T-helper 2 cell treated with Interferon-gamma antibody and Interleukin-4, amounts not matched to agents 100 ng/mL and 5 ng/mL, for 36 hours (primary cell): Measurements from ENCODE around the gene IL9R. TPM values are rescaled to one million over a fixed set of nuclear protein-coding genes. Genes with fewer than 3 reads are reported as not detected.
"Not testable (repeated sequence)": the region's sequence is repeated elsewhere in the genome, so short reads cannot be mapped to it uniquely, and the experiment has no call there.

Experiments
- intact Hi-C: fragments of 100-400 bp; cut with micrococcal nuclease; formaldehyde crosslinking; loops from one replicate; pipeline ENCODE4 v1.15.1; 2023
- total RNA-seq: library from RNA; stranded (reverse); gene quantifications from 2 replicates; pipeline ENCODE4 v1.2.3, GENCODE V29; 2022

IL9R gene, protein sequence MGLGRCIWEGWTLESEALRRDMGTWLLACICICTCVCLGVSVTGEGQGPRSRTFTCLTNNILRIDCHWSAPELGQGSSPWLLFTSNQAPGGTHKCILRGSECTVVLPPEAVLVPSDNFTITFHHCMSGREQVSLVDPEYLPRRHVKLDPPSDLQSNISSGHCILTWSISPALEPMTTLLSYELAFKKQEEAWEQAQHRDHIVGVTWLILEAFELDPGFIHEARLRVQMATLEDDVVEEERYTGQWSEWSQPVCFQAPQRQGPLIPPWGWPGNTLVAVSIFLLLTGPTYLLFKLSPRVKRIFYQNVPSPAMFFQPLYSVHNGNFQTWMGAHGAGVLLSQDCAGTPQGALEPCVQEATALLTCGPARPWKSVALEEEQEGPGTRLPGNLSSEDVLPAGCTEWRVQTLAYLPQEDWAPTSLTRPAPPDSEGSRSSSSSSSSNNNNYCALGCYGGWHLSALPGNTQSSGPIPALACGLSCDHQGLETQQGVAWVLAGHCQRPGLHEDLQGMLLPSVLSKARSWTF
- 219 and 225 TPM in 2 replicates for total RNA-seq

DNA sequence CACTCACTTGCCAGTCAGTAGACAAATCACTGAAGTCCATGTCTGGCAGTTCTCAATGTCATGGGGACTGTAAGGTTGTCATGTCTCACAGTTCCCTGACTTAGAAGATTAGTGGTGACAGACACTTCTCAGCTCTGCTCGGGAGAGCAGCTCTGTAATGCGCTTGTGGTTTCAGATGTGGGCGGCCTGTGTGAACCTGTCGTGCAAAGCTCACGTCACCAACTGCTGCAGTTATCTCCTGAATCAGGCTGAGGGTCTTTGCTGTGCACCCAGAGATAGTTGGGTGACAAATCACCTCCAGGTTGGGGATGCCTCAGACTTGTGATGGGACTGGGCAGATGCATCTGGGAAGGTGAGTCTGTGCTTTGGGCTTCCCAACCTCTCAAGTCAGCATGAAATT lies at the start of gene IL9R:
IL9R (plus strand) TSS at position 261 of the 400 bp plus-strand sequence; CDS start at position 325, 64 bp downstream.
- intact Hi-C loops, result loop anchor here (1.0 kb wide), 1 partner anchor 30 kb away; no protein-coding TSS in a partner anchor

DNA sequence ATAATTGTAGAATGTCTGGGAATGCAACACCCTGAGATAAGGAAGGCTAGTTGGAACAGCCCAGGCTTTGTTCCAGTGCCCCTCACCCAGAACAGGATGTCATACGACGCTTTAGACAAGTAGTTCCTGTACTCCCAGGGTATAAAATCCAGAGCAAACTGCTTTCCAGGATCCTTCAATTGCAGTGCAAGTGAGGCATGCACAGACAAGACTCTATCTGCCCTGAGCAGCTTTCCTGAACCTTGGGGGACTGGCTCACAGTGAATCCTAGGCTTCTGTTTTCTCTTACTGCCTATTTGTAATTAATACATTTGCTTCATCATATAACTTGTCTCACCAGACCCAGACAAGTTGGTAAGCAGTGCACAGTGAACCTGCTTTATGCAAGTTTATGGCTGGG lies 48.4 kb upstream of the IL9R start:
- intact Hi-C loops, result no loop called here

DNA sequence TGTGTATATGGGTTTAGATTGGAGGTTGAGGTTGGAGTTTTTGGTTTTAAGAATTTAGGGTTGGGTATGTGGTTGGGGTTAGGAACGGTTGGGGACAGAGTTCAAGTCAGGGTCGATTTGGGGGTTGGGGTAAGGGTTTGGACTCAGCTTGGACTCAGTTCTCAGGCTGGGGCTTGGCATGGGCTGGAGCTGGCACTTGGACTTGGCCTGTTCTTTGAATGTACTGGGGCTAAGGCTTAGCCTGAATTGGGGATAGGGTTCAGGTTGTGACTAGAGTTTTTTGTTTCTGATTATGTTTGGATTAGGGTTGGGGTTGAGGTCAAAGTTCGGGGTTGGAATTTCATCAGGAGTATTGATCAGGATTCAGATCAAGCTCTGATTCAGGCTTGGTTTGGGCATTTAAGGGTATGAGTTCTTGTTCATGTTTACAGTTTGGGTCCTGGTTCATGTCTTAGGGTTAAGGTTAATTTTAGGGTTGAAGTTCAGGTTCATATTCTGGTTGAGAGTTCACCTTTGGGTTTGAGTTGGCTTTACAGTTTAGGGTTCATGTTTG lies 46.2 kb upstream of the IL9R start:
- intact Hi-C loops, result no loop called here

DNA sequence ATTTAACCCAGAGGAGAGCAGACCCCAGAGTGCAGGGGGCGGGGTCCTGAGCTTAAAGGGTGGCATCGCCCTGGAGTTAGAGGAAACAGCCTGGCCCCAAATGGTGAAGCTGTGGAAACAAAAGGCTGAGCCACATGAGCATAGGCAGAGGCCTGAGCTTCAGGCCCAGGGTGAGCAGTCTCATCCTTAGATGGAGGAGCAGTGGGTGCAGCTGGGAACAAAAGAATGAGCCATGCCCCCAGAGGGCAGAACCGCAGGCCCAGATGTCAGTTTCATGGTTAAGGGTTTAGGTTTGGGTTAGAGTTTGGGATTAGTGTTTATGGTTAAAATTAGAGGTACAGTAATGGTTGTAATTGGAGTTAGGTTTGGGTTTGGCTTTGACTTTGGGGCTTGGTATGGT lies 44.4 kb upstream of the IL9R start:
- intact Hi-C loops, result no loop called here

DNA sequence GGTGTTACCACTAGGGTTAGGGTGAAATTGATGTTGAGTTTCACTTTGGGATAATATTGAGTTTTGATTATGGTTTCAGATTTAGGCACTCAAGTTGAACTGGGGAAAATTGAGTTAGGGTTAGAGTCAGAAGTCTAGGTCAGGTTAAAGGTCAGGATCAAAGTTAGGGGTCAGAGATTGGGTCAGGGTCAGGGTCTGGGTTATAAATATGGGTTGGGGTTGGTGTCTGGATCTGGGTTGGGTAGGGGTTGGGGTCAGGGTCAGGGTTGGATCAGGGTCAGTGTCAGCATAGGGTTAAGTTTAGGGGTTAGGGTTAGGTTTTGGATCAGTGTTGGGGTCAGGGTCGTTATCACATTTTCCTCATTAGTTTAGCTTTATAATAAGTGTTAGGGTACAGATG lies 42.7 kb upstream of the IL9R start:
- intact Hi-C loops, result no loop called here

DNA sequence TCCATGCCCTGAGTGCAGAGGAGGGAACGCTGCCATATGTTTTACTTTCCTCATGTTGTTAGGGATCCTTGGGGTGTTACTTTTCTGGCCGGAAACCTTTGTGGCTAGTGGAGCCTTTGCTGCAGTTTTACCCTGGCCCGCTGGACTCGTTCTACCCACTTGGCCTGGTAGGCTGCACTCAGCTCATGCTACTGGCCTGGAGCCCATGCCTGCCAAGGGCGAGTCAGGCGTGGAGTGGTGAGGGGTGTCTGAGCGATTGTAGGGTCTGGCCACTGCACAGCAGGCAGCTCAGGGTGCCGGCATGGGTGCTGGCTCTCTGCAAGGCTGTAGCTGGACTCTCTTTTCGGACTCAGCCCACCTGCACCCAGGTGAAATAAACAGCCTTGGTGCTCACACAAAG lies 41.4 kb upstream of the IL9R start:
- intact Hi-C loops, result no loop called here

DNA sequence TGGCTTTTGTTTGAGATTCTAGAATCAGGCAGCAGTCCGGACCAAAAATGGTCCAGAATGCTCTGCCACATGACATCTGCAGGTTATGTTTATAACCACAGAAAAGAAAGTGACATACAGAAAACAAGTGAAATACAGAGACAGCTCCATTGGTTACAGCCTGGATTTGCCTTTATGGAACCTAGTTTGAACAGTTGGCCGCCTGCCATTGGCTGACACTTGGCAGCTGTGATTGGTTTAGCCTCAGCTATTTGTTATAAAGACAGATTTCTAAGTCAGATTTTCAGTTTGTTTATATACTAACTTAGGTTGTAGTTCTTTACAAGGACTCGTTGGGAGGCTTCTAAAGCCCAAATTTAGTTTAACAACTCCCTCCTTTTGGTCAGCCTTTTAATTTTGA lies 40.8 kb upstream of the IL9R start:
- intact Hi-C loops, result no loop called here

DNA sequence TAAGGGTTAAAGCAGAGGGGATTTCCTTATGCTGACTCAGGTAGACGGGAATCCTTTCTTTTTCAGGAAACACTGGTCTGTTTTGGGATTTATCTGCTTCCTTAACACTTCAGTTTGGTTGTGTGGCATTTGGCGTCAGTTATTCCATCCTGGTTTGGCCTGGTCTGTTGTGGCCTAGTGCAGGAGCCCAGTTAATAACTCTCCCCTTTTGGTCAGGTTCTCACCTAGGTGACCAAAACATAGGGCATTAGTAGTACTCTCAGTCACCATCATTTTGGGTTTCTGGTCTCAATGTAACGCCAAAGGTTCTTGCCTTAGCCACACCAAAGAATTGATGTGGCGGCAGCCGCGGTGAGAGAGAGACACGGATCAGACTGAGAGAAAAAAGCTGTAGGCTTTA lies 39.7 kb upstream of the IL9R start:
- intact Hi-C loops, result no loop called here

DNA sequence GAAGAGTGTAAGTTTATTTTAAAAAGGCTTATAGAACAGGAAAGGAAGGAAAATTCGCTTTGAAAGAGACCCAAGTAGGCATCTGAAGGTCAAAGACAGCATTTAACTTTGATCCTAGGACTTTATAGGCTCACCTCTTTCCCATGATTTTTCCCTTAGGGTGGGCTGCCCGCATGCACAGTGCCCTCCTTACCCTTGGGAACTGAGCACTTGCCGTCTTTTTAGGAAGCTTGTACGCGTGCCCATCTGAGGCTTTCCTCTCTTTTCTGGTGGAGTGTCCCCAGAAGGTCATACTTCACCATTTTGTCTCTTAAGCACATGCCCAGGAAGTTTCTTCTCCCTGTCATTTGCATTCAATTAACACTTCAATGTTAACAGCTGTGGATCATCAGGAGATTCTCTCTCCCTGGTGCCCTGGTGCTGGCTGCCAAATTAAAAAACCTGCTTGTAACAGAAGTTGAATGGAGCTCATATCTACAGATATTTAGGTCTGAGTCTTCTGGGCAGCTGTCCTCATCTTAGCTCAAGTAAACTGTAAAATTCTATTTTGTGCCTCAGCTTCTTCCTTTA lies 38.4 kb upstream of the IL9R start:
- intact Hi-C loops, result no loop called here

DNA sequence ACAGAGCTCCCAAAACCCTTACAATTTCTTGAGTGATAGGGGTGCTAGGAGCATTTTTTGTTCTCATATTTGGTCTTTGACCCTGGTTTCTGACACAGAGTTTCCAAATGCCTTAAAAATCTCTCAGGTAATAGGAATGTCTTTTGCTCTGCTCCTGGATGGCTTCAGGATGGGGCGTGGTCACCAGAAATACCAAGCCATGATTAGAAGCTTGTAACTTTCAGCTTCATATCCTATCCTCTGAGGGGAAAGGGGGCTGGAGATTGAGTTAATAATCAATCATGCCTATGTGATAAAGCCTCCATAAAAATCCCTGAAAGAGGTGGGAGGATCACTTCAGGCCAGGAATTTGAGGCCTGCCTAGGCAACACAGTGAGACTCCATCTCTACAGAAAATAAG lies 34.6 kb upstream of the IL9R start:
- intact Hi-C loops, result no loop called here

DNA sequence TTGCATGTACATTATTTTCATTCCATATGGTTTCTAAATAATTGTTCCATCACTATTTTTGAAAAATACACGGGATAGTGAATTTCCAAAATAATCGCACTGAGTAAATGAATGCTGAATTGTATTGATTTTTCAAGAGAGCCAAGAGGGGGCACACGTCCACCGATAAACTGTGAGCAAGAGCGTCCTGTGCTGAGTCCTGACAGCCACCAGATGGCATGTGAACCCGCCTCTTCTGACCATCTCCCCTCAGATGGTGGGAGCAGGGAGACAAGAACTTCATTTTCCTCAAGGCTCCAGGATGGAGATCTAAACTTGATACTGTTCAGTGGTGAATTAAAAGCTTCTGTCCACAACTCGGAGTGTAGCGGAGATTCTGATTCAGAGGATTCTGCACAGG lies 30.6 kb upstream of the IL9R start:
- intact Hi-C loops, result loop anchor here (1.0 kb wide), 1 partner anchor 30 kb away; the partner anchor contains the start of gene IL9R

DNA sequence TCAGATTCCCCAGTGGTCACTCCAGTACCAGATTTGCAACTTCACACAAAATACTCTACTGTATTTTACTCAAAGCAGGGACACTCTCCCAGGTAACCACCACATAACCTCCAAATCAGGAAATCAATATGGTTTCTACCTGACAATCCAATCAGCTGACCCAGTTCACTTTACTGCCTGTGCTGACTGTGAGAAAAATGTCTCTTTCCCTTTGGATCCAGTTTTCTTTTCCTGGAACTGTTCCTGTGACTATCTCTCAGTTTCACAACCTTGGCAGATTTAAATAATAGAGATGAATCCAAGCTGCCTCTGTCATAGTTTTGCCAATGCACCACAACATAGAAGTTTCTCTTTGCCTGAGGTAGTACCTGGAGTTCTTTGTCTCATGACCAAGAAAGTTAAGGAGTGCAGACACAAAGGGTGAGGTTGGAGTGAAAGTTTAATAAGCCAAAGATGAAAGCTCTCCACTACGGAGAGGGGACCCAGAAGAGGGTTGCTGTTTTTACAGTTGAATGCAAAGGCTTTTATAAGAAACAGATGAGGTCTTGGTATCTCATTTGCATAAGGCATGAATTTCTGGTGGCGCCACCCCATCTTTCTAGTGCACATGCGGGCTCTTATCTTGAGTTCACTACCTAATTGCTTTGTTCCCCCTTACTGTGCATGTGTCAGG lies 29.7 kb upstream of the IL9R start:
- intact Hi-C loops, result loop anchor here (1.0 kb wide), 1 partner anchor 30 kb away; the partner anchor contains the start of gene IL9R

DNA sequence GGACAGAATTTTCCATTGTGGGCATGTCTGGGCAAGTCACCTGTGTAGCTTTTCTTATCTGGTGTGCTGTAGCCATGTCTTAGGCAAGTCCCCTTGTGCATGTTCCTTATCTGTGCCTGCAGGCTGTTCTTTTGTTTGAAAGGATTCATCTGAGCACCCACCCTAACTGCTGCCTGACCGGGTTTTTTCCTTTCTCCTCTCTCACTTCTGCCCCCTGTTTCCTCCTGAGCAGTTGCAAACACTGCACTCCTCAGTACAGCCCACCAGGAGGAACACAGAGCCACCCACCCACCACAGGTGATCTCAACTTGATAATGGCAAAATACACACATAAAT lies 29.2 kb upstream of the IL9R start:
- intact Hi-C loops, result no loop called here

DNA sequence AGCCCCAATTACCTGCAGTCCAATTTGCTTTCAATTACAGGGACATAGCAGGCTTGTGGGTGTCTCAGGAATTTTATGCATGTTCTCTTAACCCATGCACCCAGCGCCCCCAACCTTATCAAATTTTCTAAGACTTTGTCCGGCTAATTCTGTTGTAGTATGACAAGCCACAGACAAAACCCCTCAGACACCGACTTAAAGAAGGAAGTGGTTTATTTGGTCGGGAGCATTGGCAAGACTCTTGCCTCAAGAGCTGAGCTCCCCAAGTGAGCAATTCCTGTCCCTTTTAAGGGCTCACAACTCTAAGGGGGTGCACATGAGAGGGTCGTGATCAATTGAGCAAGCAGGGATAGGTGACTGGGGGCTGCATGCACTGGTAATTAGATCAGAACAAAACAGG lies 28.7 kb upstream of the IL9R start:
- intact Hi-C loops, result no loop called here

DNA sequence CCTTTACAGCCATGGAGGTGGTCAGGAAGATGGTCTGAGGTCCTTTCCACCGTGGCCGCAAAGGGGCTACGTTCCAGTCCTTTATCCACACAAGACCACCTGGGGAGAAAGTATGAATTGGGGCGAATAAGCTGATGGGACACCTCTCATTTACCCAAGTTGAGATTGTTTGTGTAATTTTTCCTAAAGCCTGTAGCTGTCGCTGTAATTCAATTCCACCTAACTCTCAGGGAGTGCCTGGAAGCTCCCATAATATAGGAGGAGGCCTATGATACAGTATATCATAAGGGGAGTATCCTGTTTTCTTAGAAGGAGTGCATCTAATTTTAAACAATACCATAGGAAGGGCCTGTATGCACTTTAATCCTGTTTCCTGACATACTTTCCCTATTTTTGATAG lies 25.8 kb upstream of the IL9R start:
- intact Hi-C loops, result not testable (repeated sequence)

DNA sequence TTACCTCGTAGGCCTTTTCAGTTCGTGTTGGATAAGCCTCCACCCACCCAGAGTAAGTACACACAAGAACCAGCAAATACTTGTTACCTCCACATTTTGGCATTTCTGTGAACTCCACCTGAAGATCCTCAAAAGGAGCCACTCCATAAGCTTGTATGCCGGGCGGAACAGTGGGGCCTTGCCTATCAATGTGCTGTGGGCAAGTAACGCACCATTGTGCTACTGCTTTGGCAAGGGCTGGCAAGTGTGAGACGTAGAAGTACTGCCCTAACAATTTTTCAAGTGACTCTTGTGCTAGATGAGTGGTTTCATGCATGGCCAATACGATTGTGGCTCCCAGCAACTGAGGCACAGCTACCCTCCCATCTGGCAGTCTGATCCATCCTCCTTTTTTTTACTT lies 25.3 kb upstream of the IL9R start:
- intact Hi-C loops, result not testable (repeated sequence)

DNA sequence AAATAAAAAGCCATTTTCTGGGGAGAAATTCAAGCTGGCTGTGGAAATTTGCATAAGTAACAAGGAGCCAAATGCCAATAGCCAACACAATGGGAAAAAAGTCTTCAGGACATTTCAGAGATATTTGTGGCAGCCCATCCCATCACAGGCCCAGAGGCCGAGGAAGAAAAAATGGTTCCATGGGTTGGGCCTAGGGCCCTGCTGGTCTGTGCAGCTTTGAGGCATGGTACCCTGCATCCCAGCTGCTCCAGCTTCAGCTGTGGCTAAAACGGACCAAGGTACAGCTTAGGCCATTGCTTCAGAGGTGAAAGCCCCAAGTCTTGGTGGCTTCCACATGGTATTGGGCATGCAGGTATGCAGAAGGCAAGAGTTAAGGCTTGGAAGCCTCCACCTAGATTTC lies 14.2 kb upstream of the IL9R start:
- intact Hi-C loops, result no loop called here

DNA sequence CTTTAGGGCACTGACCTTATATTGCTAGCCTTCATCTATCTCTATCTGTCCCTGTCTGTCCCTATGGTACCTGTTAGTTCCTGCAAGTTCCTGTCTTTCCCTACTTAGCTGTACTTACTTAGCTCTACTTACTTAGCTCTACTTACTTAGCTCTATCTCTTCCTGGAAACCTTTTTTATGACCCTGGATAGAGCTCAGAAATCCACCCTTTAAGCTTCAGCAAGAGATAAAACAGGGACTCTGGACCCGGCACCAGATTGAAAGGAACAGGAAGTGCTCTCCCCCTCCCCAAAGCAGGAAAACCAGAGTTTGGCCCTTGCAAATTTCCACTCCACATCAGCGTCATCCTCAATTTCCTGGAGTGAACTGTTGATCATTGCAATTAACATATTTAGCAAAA lies 12.3 kb upstream of the IL9R start:
- intact Hi-C loops, result no loop called here

DNA sequence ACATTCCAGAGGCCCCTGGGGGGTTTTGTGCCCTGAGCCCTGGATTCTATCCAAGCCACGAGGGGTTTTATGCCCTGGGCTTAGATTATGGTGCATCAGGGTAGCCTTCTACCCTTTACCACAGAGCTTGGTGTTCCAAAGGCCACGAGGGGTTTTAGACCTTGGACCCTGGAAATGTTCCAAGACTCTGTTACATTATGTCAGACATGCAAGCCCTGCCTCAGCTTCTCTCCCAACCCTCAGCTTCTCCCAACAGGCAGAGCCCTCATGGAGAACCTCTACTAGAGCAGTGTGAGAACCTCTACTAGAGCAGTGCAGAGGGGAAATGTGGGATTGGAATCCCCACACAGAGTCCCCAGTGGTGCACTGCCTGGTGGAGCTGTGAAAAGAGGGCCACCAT lies 10.5 kb upstream of the IL9R start:
- intact Hi-C loops, result not testable (repeated sequence)

DNA sequence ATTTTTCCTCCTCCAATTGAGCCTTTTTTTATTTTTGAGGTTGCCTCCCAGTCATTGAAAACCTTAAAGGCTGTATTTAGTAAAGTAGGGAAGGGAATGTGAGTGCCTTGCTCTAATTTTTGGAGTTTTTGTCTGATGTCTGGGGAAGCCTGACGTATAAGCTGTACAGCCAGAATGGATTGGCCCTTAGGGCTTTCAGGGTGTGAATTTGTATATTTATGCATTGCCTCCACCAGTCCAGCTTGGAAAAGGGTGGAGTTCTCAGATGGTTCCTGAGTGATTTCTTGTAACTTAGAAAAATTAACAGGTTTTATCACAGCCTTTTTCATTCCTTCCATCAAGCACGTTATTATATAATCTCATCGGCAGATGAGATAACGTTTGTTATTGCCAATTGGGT lies 8.6 kb upstream of the IL9R start:
- intact Hi-C loops, result no loop called here

DNA sequence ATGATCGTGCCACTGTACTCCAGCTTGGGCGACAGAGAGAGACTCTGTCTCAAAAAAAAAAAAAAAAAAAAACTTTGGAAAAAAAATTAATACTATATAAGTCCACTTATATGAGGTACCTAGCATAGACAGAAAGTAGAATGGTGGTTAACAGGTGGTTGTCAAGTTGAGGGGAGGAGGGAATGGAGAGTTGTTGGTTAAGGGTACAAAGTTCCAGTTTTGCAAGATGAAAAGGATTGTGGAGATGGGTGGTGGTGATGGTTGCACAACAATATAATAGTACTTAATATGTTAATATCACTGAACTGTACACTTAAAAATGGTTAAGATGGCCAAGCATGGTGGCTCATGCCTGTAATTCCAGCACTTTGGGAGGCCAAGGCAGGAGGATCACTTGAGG lies 4.1 kb upstream of the IL9R start:
- intact Hi-C loops, result no loop called here

DNA sequence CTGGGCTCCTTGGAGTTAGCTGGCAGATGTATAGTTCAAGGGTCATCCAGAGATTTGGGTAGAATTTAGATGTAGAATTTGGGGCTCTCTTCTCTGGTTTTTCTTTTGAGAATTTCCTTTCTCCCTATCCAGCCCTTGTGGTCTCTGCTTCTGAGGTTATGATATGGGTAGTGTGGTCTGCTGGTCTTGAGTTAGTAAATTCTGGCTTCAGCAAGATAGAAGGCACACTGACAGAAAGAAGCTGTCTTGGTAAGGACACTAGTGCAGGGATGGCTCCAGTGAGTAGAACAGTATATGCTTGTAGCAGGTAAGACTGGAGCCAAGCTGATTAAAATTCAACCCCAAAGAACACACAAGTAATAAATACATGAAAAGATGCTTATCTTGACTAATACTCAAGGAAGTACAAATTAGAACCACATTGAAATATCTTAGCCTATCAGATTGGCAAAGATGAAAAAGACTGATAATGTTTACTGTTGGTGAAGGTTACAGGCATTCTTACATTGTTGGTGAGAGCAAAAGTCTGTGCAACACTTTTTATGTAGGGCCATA lies 2.1 kb upstream of the IL9R start:
- intact Hi-C loops, result no loop called here
